KG1 (cell line): ENCODE data around the gene ELP4.
"Not testable (repeated sequence)": the region's sequence is repeated elsewhere in the genome, so short reads cannot be mapped to it uniquely, and the experiment has no call there.

Source experiments
- DNase-seq: peaks from one replicate; lab custom pipeline; 2025; lab: John Stamatoyannopoulos, UW

Gene ELP4

GRCh38 chr11:31711137-31711536 is 201.6 kb downstream of the ELP4 start:
- DNase-seq: no peak

DNA sequence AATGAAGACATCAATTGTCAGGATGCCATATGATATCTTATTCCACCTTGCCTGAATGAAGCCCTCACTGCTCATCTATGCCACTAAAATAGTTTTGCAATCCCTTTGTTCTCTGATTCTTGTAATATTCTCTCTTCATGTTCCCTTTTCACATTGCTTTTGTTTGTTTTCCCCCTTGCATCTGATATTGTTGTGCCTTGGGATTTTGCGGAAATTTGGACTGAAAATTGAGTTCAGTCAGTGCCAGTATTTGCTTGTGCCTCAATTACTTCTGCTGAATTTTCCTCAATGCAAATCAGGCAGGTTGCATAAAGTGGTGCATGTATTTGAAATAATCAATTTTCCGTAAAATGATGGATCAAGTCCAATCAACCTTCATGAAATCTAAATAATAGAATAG is 203.3 kb downstream of the ELP4 start:
- DNase-seq: no peak

DNA sequence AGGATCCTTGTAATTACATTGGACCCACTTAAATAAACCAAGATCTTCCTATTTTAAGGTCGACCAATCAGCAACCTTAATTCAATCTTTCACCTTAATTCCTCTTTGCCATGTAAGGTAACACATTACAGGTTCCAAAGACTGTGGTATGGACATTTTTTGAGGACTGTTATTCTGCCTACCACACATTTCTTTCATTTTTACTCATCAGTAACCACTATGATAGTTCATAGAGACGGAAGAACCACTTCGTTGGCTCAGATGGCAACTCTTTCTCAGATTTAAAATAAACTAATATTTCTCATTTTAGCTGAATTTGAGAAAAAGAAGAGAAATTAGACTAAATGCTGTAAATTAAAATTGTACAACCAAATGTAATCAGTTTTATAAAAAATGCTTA is 205.3 kb downstream of the ELP4 start:
- no peak for DNase-seq

DNA sequence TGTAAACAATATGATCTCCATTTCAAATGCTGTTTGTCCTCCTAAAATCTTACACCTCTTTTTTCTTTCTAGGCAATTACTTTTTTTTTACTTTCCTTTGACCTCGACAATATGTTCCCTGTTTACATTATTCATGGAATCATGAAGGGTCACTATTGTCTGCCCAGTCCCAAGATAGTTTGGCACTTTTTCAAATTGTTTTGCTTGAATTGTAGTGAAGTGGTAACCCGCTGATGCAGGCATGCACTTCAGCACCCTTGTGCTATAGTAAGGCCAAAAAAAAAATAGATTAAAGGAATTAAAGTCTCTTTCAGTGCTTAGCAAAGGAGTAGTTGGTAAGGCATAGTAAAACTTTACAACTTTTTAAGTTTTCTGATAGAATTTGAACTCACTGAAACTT is 210.7 kb downstream of the ELP4 start:
- DNase-seq: no peak

- DNase-seq: no peak
Measured at GRCh38 chr11:31720671-31721365, 211.3 kb downstream of the ELP4 start.

DNA sequence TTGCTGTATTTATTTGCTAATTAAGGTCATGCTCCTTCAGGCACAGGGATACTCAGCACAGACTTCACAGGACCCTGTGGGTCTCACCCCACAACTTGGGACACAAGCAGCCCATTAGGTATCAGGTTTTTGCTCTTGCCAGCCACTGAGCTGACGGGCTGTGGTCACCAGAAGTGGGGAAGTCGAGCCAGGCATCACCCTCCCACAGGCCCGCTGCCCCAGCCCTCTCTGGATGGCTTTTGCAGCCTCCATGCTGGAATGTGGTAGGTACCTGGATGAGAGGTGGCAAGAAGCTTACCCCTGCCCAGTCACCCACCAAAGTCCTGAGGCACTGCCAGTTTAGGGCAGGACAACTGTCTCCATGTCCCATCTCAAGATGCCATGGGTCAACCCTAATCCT is 213.2 kb downstream of the ELP4 start:
- no peak for DNase-seq

DNA sequence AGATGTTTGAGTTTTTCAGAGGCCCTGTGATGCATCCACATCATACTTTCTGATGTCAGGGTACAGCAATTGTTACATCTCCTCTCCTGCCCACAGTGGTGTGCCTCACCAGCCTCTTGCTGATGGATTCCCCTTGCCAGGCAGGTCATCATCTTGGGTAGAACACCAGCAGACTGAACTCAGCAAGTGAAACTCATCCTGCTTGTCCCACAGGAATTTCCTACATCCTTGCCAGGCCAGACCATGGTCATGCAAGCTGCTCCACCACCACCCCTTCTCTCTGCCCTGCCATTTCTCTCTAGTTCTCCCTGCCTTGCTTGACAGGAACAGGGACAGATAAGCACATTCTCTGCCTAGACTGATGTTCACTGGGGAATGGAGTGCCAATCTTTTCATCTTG is 215.6 kb downstream of the ELP4 start:
- DNase-seq: no peak

DNA sequence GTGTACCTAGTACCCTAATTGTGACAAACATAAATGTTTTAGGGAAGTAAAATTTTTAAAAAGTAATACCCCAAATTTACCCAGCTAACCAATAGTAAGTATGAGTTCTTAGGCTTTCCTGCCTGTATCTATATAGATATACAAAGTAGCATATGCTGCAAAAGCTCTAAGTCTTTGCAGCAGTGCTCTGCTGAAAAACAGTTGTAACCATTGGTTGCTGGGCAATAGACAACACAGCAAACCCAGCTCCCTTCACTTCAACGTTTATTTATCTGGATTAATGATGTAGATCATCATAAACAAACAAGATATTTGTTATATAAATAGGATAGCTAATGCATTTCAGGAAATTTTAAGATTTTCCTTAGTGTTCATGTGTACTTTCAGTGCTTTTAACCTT is 218.9 kb downstream of the ELP4 start:
- DNase-seq: no peak

- DNase-seq: no peak
Measured at GRCh38 chr11:31740131-31740530, 230.6 kb downstream of the ELP4 start.

- DNase-seq: not testable (repeated sequence)
Measured at GRCh38 chr11:31740731-31741368, 231.3 kb downstream of the ELP4 start.

GRCh38 chr11:31747581-31747980 is 238.0 kb downstream of the ELP4 start:
- DNase-seq: no peak

- DNase-seq: no peak
Measured at GRCh38 chr11:31757260-31757835, 247.8 kb downstream of the ELP4 start.

GRCh38 chr11:31761636-31762035 is 252.1 kb downstream of the ELP4 start:
- no peak for DNase-seq

GRCh38 chr11:31763296-31763695 is 253.7 kb downstream of the ELP4 start:
- no peak for DNase-seq

DNA sequence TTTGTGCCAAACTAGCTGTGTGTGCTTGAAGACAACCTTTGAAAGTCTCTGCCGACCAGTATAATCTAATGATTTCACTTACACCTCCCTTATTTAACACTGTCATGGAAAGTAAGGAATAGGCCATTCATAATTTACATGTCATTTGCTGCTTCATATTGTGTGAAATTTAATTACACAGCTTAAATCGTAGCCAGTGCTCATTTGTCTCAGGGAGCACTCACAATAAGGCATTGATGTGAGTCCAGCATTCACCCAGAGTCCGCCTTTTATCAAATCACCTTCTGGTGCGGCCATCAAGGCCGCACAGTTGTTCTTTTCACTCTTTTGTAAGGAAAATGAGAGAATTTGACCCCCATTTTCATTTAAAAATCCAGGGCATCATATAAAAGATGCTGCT is 254.7 kb downstream of the ELP4 start:
- DNase-seq: no peak

DNA sequence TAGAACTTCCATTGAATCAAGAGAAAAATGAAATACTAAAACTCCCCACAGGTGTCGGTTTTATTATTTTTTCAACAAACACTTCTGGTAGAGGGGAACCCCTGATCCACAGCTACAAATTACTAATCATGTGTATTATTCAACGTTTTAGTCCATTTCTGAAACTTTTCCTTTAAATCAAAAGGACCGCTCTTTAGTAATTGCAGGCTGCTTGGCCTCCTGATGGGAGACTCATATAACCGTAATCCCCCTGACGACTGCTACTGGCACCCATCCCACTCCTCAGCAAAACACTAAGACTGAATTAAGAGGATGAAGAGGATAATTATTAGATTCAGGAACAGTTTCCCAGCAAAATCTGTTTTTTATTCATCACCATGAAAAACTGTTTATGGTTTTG is 255.2 kb downstream of the ELP4 start:
- DNase-seq: no peak

- DNase-seq: no peak
Measured at GRCh38 chr11:31767066-31767465, 257.5 kb downstream of the ELP4 start.

DNA sequence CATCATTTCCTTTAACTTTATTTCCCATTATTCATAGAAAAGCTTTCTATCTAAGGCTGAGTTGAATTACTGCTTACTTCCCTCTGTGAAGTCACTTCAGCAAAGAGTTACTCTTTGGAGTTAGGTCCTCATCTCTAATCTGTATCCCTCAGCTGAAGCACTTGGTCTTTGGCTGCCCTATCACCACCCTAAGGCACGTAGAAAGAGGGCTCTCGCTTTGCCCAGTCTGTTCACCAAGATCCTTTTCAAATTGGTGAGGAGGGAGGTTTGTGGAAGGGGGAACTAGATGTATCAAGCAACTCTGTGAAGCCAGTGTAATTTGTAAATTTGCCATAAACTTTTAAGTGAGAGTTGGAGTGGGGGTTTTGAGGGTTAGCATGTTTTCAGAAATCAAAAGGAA is 258.1 kb downstream of the ELP4 start:
- DNase-seq: no peak

DNA sequence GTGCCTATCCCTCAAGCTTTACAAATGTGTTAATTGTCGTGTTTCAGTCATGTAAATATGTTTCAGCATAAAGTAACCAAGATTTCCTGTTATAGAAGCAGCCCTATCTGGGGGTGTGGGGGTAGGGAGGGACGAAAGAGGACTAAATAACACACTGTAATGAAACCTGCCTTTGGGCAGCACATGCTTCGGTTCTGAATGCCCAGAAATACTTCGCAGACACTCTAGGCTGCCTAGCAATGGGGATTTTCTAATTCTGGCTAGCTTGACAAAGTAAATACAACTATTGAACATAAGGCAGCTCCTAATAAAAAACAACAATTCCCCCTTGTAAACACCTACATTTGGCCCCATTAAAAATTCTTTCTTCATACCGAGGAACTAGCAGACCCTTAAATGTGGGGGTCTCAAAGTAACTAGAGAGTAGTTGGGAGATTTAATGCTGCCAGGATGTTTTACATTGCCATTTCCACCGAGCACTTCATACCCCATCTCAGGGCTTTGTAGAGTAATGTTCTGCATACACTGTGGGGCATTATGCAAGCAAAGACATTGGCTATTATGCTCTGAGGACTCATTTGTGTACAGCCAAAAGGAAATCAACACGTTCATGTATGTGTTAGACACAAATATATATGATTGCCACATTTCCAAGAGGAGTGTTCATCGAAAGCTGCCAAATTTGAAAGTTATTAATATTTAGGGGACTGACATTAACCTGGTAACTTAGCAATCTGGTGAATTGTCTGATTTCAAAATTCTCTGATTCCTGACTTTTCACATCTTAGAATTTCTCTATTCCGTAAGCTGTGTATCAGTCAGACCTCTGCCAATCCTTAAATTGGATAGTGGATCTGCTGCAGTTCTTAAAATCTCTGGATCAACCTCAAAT is 259.4 kb downstream of the ELP4 start:
- no peak for DNase-seq

DNA sequence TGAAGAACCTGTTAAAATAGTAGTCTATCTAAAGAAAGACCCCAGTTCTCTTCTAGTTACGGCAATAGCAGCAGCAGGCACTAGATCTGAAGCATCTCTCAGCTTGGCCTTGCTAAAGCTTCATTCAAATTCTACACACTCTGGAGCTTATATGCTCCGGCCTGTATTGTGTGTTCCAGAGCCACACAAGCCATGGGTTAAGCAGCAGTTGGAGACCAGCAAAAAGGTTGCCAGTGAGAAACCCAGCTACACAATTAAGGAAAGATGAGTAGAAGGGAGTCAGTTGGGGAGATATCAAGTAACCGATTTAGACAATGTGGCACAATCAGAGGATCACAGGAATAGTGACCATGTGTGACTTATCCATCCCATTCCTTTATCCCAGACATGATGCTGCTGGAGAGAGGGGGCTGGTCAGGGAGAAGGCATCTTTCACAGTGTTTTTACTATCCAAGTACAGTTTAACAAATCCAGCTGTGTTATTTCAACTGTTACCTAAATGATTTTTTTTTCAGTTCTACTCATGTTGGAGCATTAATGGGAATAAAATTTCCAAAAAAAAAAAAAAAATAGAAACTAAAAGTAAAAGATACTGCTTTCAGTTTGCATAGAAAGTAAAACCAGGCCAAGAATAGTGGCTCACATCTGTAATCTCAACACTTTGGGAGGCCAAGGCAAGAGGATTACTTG is 260.6 kb downstream of the ELP4 start:
- DNase-seq: no peak

DNA sequence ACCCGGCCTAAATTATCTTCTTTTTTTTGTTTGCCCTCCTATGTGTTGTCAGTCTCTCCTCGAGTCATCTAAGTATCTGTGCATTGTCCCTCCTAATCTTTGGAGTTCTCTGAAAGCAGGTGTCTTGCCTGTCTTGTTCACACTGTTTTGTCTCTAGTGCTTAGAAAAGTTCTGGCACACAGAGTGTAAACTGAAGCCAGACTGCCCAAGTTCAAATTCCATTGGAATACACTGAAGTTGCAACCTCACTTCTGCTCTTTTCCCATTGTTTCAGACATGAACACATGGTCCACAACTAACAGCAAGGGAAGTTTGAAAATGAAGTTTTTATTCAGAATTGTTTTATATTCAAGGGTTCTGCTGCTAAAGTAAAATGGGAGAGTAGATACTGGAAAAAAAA is 262.8 kb downstream of the ELP4 start:
- DNase-seq: no peak

DNA sequence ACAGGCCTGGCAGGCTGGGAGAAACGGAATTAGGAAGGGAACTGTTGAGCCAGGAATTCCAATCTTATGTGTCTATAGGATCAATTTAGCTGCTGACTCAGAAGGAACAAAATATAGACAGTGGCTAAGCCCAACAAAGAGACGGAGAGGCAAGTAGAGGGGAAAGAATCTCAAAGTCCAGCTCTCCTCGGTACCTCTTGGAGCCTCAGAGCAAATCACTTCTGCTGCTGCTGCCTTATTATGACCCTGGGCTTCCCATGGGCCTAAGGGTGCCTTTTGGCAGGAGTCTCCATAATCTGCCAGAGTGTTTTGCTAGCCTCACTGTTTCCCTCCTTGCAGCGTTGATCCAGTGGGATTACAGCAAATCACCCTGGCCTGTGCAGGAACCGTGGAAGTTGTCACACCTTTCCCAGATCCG is 269.8 kb downstream of the ELP4 start:
- DNase-seq: no peak
